HG03469 (cell line): ENCODE data around the gene TROAP.
"Not testable (repeated sequence)": the region's sequence is repeated elsewhere in the genome, so short reads cannot be mapped to it uniquely, and the experiment has no call there.

Experiments used
- ATAC-seq: cut with Tn5 transposase; IDR thresholded peaks from one replicate; pipeline ENCODE4 v1.9.1; 2021; ENCODE audit warnings: mild to moderate bottlenecking, moderate library complexity, moderate number of reproducible peaks; ENCODE audit not compliant: unreplicated experiment

Gene TROAP

GRCh38 chr12:49294804-49295081, 28.3 kb upstream of the TROAP start:
- no peak for ATAC-seq

- no peak for ATAC-seq
These were observed 27.7 kb upstream of the TROAP start, which contains the start of gene PRPH for GRCh38 chr12:49295082-49295936. PRPH (plus strand) TSS chr12:49295147; CDS start chr12:49295201, 54 bp downstream.

- ATAC-seq, result no peak
These were observed 26.8 kb upstream of the TROAP start for GRCh38 chr12:49296034-49296835.

GRCh38 chr12:49296836-49297694, 26.0 kb upstream of the TROAP start:
- ATAC-seq, result no peak

GRCh38 chr12:49297695-49298060, 25.4 kb upstream of the TROAP start:
- no peak for ATAC-seq

- no peak for ATAC-seq
These were observed 24.9 kb upstream of the TROAP start for GRCh38 chr12:49298160-49298559.

- ATAC-seq, result no peak
These were observed 21.3 kb upstream of the TROAP start for GRCh38 chr12:49301760-49302159.

GRCh38 chr12:49304161-49304560, 18.9 kb upstream of the TROAP start:
- ATAC-seq, result no peak

- ATAC-seq, result no peak
These were observed 17.1 kb upstream of the TROAP start for GRCh38 chr12:49305762-49306510.

GRCh38 chr12:49309386-49309785, 13.7 kb upstream of the TROAP start:
- ATAC-seq, result no peak

- ATAC-seq, result not testable (repeated sequence)
These were observed 12.5 kb upstream of the TROAP start for GRCh38 chr12:49310451-49311000.

GRCh38 chr12:49314811-49315210, 8.2 kb upstream of the TROAP start:
- no peak for ATAC-seq

GRCh38 chr12:49317118-49317517, 5.9 kb upstream of the TROAP start:
- not testable (repeated sequence) for ATAC-seq

GRCh38 chr12:49320411-49321103, 2.5 kb upstream of the TROAP start:
- not testable (repeated sequence) for ATAC-seq

- no peak for ATAC-seq
These were observed 718 bp upstream of the TROAP start for GRCh38 chr12:49322367-49322707.

GRCh38 chr12:49323524-49324097, 556 bp downstream of the TROAP start:
- no peak for ATAC-seq

- no peak for ATAC-seq
These were observed 2.6 kb downstream of the TROAP start for GRCh38 chr12:49325606-49326005.

GRCh38 chr12:49327368-49327767, 4.3 kb downstream of the TROAP start:
- ATAC-seq, result no peak

GRCh38 chr12:49327887-49328286, 4.8 kb downstream of the TROAP start:
- ATAC-seq, result no peak
